OCI-LY7 (cell line): Measurements from ENCODE around the gene FPR1. TPM values are rescaled to one million over a fixed set of nuclear protein-coding genes. Genes with fewer than 3 reads are reported as not detected.

Source experiments
- BruUV-seq: library from RNA; stranded (reverse); fragments of 400-500 nt; replicated peaks from 2 replicates; lab custom pipeline; 2021; lab: Mats Ljungman, UMichigan
- CTCF ChIA-PET: fragments of 300-600 bp; sonication (Branson Sonifier 250); formaldehyde crosslinking; loops from one replicate; lab custom pipeline; 2022; ENCODE audit warnings: antibody characterized with exemption; ENCODE audit not compliant: unreplicated experiment; lab: Charles Lee
- POLR2A ChIA-PET: fragments of 300-600 bp; sonication (Branson Sonifier 250); formaldehyde crosslinking; loops from one replicate; lab custom pipeline; 2022; ENCODE audit warnings: antibody characterized with exemption; lab: Charles Lee
- DNase-seq: peaks from one replicate; pipeline ENCODE4 v3.0.0-alpha.2; 2015; ENCODE audit warnings: low spot score
- H2AFZ ChIP-seq: fragments of 200-600 bp; sonication (generic), shearing (Covaris generic); 2 replicates; pipeline ENCODE4 v1.6.1; 2014; ENCODE audit warnings: mild to moderate bottlenecking, antibody characterized with exemption, low read length, moderate library complexity
- H3K27ac ChIP-seq: fragments of 200-600 bp; sonication (generic); 2 replicates; pipeline ENCODE4 v1.5.1; 2014; ENCODE audit warnings: mixed run types, low read depth, mild to moderate bottlenecking, moderate library complexity, low read length, inconsistent platforms; ENCODE audit not compliant: poor library complexity, severe bottlenecking
- H3K36me3 ChIP-seq: fragments of 200-600 bp; sonication (generic); 2 replicates; pipeline ENCODE4 v1.6.1; 2014; ENCODE audit warnings: mild to moderate bottlenecking, antibody characterized with exemption, low read length, moderate library complexity, mixed read lengths; ENCODE audit not compliant: insufficient read depth
- H3K4me1 ChIP-seq: fragments of 200-600 bp; sonication (generic); 2 replicates; pipeline ENCODE4 v1.5.1; 2014; ENCODE audit warnings: mild to moderate bottlenecking, low read length; ENCODE audit not compliant: insufficient read depth, poor library complexity, severe bottlenecking
- H3K4me2 ChIP-seq: fragments of 200-600 bp; sonication (generic); 2 replicates; pipeline ENCODE4 v1.6.1; 2014; ENCODE audit warnings: mild to moderate bottlenecking, low read length
- H3K4me3 ChIP-seq: fragments of 200-600 bp; sonication (generic); 2 replicates; pipeline ENCODE4 v1.5.1; 2014; ENCODE audit warnings: mild to moderate bottlenecking, low read depth, low read length; ENCODE audit not compliant: poor library complexity, severe bottlenecking
- H3K79me2 ChIP-seq: fragments of 200-600 bp; sonication (generic); 2 replicates; pipeline ENCODE4 v1.6.1; 2016; ENCODE audit warnings: low read depth, mild to moderate bottlenecking, low read length, moderate library complexity, mixed read lengths; ENCODE audit not compliant: insufficient read depth
- H3K9me2 ChIP-seq: fragments of 200-600 bp; sonication (generic); 2 replicates; pipeline ENCODE4 v1.6.1; 2016; ENCODE audit warnings: mild to moderate bottlenecking, low read length, mixed read lengths; ENCODE audit not compliant: insufficient read depth
- H3K9me3 ChIP-seq: fragments of 200-600 bp; sonication (generic); 2 replicates; pipeline ENCODE4 v1.6.1; 2014; ENCODE audit warnings: mild to moderate bottlenecking, mixed run types, low read length, mixed read lengths
- H4K20me1 ChIP-seq: fragments of 200-600 bp; sonication (generic); 2 replicates; pipeline ENCODE4 v1.6.1; 2014; ENCODE audit warnings: mild to moderate bottlenecking, antibody characterized with exemption, low read length, moderate library complexity, mixed read lengths; ENCODE audit not compliant: insufficient read depth
- CTCF ChIP-seq: fragments of 200-600 bp; sonication (generic); conservative IDR thresholded peaks from 2 replicates; pipeline ENCODE4 v1.5.1; 2014; ENCODE audit warnings: mild to moderate bottlenecking, antibody characterized with exemption, low read length, moderate library complexity, mixed read lengths
- EZH2phosphoT487 ChIP-seq: fragments of 200-600 bp; sonication (generic); IDR thresholded peaks from 2 replicates; pipeline ENCODE4 v1.6.1; 2018; ENCODE audit warnings: low read depth, borderline replicate concordance, mild to moderate bottlenecking, mixed run types, antibody characterized with exemption, low read length, moderate library complexity, mixed read lengths
- intact Hi-C: fragments of 100-400 bp; cut with micrococcal nuclease; formaldehyde crosslinking; loops from one replicate; pipeline ENCODE4 v1.10.0; 2022; ENCODE audit not compliant: unreplicated experiment
- total RNA-seq, 2 experiments: library from RNA; depleted of rRNA in 1 of 2; stranded (reverse); fragments of >200 nt in 1 of 2; shearing (Covaris generic) in 1 of 2; gene quantifications; 2 replicates each; pipeline ENCODE4 v1.2.3, GENCODE V29; 2014 to 2022

FPR1 gene
- total RNA-seq, 2 experiments from 2014 or later: not detected

GRCh38 chr19:51722492-51722891 lies 29.2 kb downstream of the FPR1 start:
- ChIA-PET POLR2A (interaction anchor here (0.6 kb wide), 1 partner anchor 212 kb away, joined by 3 read pairs; no protein-coding TSS in a partner anchor), CTCF (no interaction called here)
- TF ChIP-seq CTCF (no peak), EZH2phosphoT487 (no peak)
- no TSS peak for BruUV-seq
- H3K4me1 ChIP-seq: peaks cover 14% of the 10 kb centered on the region
- DNase-seq: no peak
- H3K27ac ChIP-seq: no peak overlapping the region
- no peak overlapping the region for H3K4me3 ChIP-seq
- no peaks in the 10 kb centered on the region for H4K20me1 ChIP-seq
- H3K79me2 ChIP-seq: no peaks in the 10 kb centered on the region
- H3K4me2 ChIP-seq: peak overlapping the region; percentile 23; the same call in 1 of the 2 replicates
- H3K9me3 ChIP-seq: no peaks in the 10 kb centered on the region
- H3K36me3 ChIP-seq: no peaks in the 10 kb centered on the region
- H2AFZ ChIP-seq: no peak overlapping the region
- intact Hi-C loops: no loop called here
- H3K9me2 ChIP-seq: no peaks in the 10 kb centered on the region

- no peaks in the 10 kb centered on the region for H3K9me3 ChIP-seq
- no peak overlapping the region for H3K27ac ChIP-seq
- TF ChIP-seq EZH2phosphoT487 (no peak), CTCF (no peak)
- BruUV-seq: no TSS peak
- no peaks in the 10 kb centered on the region for H3K36me3 ChIP-seq
- CTCF ChIA-PET: no interaction called here
- H3K4me2 ChIP-seq: no peak overlapping the region
- H2AFZ ChIP-seq: no peak overlapping the region
- no peaks in the 10 kb centered on the region for H4K20me1 ChIP-seq
- no peaks in the 10 kb centered on the region for H3K79me2 ChIP-seq
- POLR2A ChIA-PET: interaction anchor here (0.6 kb wide), 1 partner anchor 212 kb away, joined by 3 read pairs; no protein-coding TSS in a partner anchor
- no peak for DNase-seq
- H3K4me1 ChIP-seq: peaks cover 14% of the 10 kb centered on the region
- H3K9me2 ChIP-seq: no peaks in the 10 kb centered on the region
- H3K4me3 ChIP-seq: no peak overlapping the region
- intact Hi-C loops: no loop called here
Observed at GRCh38 chr19:51721905-51722304, 29.8 kb downstream of the FPR1 start.

- Histone ChIP-seq H3K79me2 (no peaks in the 10 kb centered on the region), H4K20me1 (no peaks in the 10 kb centered on the region), H3K36me3 (no peaks in the 10 kb centered on the region), H3K9me2 (no peaks in the 10 kb centered on the region), H3K9me3 (no peaks in the 10 kb centered on the region), H3K27ac (no peak overlapping the region), H3K4me2 (no peak overlapping the region), H2AFZ (no peak overlapping the region), H3K4me3 (no peak overlapping the region), H3K4me1 (peaks cover 14% of the 10 kb centered on the region)
- ChIA-PET CTCF (no interaction called here), POLR2A (no interaction called here)
- no peak for DNase-seq
- intact Hi-C loops: no loop called here
- BruUV-seq: no TSS peak
- TF ChIP-seq CTCF: no peak
Observed at GRCh38 chr19:51719251-51719988, 32.3 kb downstream of the FPR1 start.
